Kidney (tissue), 14 donors: ENCODE results near the gene ERCC3. TPM values are rescaled to one million over a fixed set of nuclear protein-coding genes. Genes with fewer than 3 reads are reported as not detected.
"Not testable (repeated sequence)": the region's sequence is repeated elsewhere in the genome, so short reads cannot be mapped to it uniquely, and the experiment has no call there.

Experiments
- DNase-seq, 5 donors: peaks; one replicate each; pipeline ENCODE4 v3.0.0-alpha.2; 2013 to 2020
- FAIRE-seq: peaks from 2 replicates; lab custom pipeline; 2012; peaks lifted over from hg19 to GRCh38; lab: Jason Lieb, UNC
- H3K27ac ChIP-seq, 2 donors: one replicate each; pipeline ENCODE4 v1.7.0; 2013; ENCODE audit warnings: low read depth in 2 of 2, low read length in 2 of 2, inconsistent platforms in 1 of 2
- H3K27me3 ChIP-seq: one replicate; pipeline ENCODE4 v1.7.1; 2013; ENCODE audit warnings: low read length, inconsistent platforms; ENCODE audit not compliant: control insufficient read depth, insufficient read depth
- H3K36me3 ChIP-seq, 3 donors: one replicate each; pipeline versions ENCODE4 v1.7.0 to v1.7.1; 2013; ENCODE audit warnings: low read length in 3 of 3, control low read depth in 1 of 3, inconsistent platforms in 1 of 3; ENCODE audit not compliant: insufficient read depth in 3 of 3, control insufficient read depth in 2 of 3
- H3K4me1 ChIP-seq, 3 donors: one replicate each; pipeline versions ENCODE4 v1.7.0 to v1.7.1; 2013; ENCODE audit warnings: low read length in 3 of 3, inconsistent platforms in 1 of 3, low read depth in 1 of 3; ENCODE audit not compliant: control insufficient read depth in 2 of 3, insufficient read depth in 2 of 3
- H3K4me3 ChIP-seq, 3 donors: one replicate each; pipeline versions ENCODE4 v1.7.0 to v1.8.1; 2013; ENCODE audit warnings: low read length in 3 of 3, control low read depth in 1 of 3, inconsistent platforms in 1 of 3
- H3K9ac ChIP-seq, 3 donors: one replicate each; pipeline versions ENCODE4 v1.7.0 to v1.7.1; 2013; ENCODE audit warnings: low read length in 3 of 3, control low read depth in 1 of 3, inconsistent platforms in 1 of 3
- H3K9me3 ChIP-seq, 3 donors: one replicate each; pipeline versions ENCODE4 v1.7.0 to v1.7.1; 2013; ENCODE audit warnings: low read length in 3 of 3, control low read depth in 1 of 3, inconsistent platforms in 1 of 3; ENCODE audit not compliant: control insufficient read depth in 2 of 3, insufficient read depth in 1 of 3
- CTCF ChIP-seq: IDR thresholded peaks from 3 replicates; pipeline ENCODE4 v1.5.1; 2012; ENCODE audit warnings: mild to moderate bottlenecking, moderate library complexity, borderline replicate concordance; ENCODE audit not compliant: insufficient read depth; ENCODE audit errors: extremely low read depth
- intact Hi-C: fragments of 100-400 bp; cut with DNase I; formaldehyde crosslinking; loops from one replicate; pipeline ENCODE4 v1.11.1; 2022
- polyA plus RNA-seq: library from polyadenylated mRNA; stranded (reverse); fragments of 350-450 nt; fragmentation: Illumina TruSeq; extraction: RNeasy Lipid Tissue Mini Kit (QIAGEN cat#74804); gene quantifications from one replicate; pipeline ENCODE4 v1.2.3, GENCODE V29; 2014; ENCODE audit warnings: low read depth, low replicate concordance; ENCODE audit not compliant: insufficient read depth
- total RNA-seq: library from RNA; stranded (reverse); fragmentation: NEBNext Ultra II Directional; extraction: Animal tissue kit (Norgen Biotek cat#: 25700); gene quantifications from one replicate; pipeline ENCODE4 v1.2.1, GENCODE V29; 2021
- donor health status: control.
- donor health status: control.
- donor health status: control.
- donor health status: control.
- donor health status: control.
- donor health status: DM: yes; HTN: yes; CAD: no.
- donor health status: Normal renal cell carcinoma (clear cell type).

The ERCC3 gene
- total and polyA plus RNA-seq, 2 donors from 2014 or later: 23.5 to 37.1 TPM

DNA sequence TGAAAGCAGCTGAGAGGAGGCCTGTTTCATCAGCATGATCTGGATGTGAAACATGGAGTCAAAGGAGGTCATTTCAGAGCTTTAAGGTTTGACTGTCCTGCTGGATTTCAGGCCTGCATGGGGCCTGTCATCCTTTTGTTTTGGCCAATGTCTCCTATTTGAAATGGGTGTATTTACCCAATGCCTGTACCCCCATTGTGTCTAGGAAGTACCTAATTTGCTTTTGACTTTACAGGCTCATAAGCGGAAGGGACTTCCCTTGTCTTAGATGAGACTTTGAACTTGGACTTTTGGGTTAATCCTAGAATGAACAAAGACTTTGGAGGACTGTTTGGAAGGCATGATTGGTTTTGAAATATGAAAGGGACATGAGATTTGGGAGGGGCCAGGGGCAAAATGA lies 54.5 kb downstream of the ERCC3 start:
- Histone ChIP-seq H3K27ac (no peak overlapping the region), H3K9ac (no peak overlapping the region), H3K27me3 (no peaks in the 10 kb centered on the region), H3K4me3 (no peak overlapping the region), H3K9me3 (no peaks in the 10 kb centered on the region), H3K4me1 (no peaks in the 10 kb centered on the region), H3K36me3 (no peaks in the 10 kb centered on the region)
- no peak for TF ChIP-seq CTCF
- intact Hi-C loops: no loop called here
- no peak for FAIRE-seq
- DNase-seq: no peak

DNA sequence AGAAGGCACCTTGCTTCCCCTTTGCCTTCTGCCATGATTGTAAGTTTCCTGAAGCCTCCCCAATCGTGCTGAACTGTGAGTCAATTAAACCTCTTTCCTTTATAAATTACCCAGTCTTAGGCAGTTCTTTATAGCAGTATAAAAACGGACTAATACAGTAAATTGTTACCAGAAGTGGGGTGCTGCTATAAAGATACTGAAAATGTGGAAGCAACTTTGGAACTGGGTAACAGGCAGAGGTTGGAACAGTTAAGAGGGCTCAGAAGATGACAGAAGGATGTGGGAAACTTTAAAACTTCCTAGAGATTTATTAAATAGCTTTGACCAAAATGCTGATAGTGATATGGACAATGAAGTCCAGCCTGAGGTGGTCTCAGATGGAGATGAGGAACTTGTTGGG lies 56.2 kb downstream of the ERCC3 start:
- H3K36me3 ChIP-seq, H3K9ac ChIP-seq, H3K9me3 ChIP-seq, H3K4me3 ChIP-seq, H3K27ac ChIP-seq, H3K4me1 ChIP-seq, H3K27me3 ChIP-seq, intact Hi-C loops, FAIRE-seq, DNase-seq: not testable (repeated sequence)

- no peaks in the 10 kb centered on the region for H3K9me3 ChIP-seq
- H3K4me3 ChIP-seq: no peak overlapping the region
- H3K36me3 ChIP-seq: no peaks in the 10 kb centered on the region
- intact Hi-C loops: no loop called here
- no peaks in the 10 kb centered on the region for H3K4me1 ChIP-seq
- no peak for FAIRE-seq
- no peak overlapping the region for H3K9ac ChIP-seq
- no peak for TF ChIP-seq CTCF
- no peak overlapping the region for H3K27ac ChIP-seq
- no peaks in the 10 kb centered on the region for H3K27me3 ChIP-seq
- no peak for DNase-seq
Measured at GRCh38 chr2:127235082-127235702, 58.8 kb downstream of the ERCC3 start.

- DNase-seq: no peak
- H3K4me1 ChIP-seq: no peaks in the 10 kb centered on the region
- intact Hi-C loops: no loop called here
- H3K4me3 ChIP-seq: no peak overlapping the region
- H3K27ac ChIP-seq: no peak overlapping the region
- no peaks in the 10 kb centered on the region for H3K9me3 ChIP-seq
- H3K36me3 ChIP-seq: no peaks in the 10 kb centered on the region
- no peaks in the 10 kb centered on the region for H3K27me3 ChIP-seq
- no peak for TF ChIP-seq CTCF
- H3K9ac ChIP-seq: no peak overlapping the region
- FAIRE-seq: no peak
Measured at GRCh38 chr2:127233710-127234109, 60.2 kb downstream of the ERCC3 start.
